NCI-H2171 (cell line): Measurements from ENCODE around the gene ZNF526.
A peak's percentile ranks its signal among the peaks of the same experiment; 100 is the strongest.

Experiments used
- DNase-seq: peaks from one replicate; lab custom pipeline; 2025; lab: John Stamatoyannopoulos, UW

Gene ZNF526, protein sequence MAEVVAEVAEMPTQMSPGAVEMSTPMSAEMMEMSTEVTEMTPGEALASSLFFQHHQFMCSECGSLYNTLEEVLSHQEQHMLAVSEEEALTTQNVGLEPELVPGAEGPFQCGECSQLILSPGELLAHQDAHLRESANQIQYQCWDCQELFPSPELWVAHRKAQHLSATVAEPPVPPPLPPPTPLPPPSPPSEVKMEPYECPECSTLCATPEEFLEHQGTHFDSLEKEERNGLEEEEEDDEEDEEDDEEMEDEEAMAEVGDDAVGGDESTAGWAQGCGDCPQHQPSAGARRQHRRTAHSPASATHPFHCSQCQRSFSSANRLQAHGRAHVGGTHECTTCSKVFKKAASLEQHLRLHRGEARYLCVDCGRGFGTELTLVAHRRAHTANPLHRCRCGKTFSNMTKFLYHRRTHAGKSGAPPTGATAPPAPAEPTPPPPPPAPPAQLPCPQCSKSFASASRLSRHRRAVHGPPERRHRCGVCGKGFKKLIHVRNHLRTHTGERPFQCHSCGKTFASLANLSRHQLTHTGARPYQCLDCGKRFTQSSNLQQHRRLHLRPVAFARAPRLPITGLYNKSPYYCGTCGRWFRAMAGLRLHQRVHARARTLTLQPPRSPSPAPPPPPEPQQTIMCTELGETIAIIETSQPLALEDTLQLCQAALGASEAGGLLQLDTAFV

DNA sequence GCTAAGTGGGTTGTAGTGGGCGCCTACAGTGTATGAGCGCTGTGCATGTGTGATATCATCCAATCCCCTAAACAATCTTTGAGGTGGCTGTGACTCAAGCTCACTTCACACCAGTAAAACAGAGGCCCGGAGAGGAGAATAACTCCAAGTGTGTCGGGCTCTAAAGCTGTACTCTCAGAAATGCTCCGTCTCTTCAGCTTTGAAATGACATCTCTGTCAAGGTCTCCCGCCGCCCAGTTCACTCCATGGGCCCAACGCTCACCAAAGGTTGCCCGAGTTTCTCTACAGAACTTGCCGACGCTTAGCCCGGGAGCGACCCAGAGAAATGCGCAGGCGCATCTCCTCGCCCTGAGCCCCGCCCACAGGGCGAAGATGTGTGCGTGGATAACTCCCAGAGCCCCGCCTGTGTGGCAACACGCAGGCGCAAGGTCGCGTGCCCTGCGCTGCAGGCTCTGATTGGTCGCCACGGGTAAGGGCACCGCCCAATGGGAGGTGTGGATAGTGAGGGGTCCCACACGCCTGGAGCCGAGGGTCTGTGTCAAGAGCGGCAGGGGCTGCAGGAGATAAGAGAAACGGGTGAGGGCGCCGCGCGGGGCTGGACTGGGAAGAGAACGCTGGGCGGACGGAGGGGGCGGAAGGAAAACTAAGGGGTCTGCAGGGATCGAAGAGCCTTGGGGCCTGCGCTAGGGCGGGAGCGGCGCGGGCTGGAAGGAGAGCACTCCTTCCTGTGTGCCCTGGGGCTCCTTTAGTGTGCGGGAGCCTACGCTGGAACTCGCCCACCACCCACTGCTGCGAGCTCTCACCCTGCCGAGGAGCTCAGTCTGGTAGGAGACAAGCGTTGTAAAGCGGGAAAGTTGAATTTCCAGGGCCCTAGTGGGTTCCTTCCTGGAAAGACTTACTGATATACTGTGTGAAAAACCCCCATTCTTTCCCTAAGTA is at the start of gene ZNF526:
TSS of gene ZNF526 (plus strand) at position 501 of the 939 bp plus-strand sequence. CDS start 4,092 bp downstream, outside the sequence.
- peak; percentile 97 for DNase-seq

DNA sequence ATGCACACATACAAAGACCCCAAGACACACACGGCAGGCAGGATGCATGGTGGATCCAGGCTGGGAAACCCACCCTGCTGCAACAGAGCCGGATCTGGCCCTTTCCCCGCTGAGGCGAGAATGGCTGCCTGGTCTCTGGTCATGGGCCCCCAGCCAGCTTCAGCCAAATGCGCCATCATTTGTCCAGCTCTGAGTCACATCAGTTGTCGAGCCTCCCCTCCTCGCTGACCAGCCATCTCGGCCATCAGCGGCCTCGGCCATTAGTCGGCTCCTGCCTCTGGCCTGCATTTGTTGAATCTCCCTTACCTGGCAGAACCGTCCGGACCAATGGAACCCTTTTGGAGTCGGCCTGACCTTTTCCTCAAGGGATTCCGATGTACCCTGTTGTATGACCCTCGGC is 49.4 kb upstream of the ZNF526 start:
- DNase-seq: no peak

DNA sequence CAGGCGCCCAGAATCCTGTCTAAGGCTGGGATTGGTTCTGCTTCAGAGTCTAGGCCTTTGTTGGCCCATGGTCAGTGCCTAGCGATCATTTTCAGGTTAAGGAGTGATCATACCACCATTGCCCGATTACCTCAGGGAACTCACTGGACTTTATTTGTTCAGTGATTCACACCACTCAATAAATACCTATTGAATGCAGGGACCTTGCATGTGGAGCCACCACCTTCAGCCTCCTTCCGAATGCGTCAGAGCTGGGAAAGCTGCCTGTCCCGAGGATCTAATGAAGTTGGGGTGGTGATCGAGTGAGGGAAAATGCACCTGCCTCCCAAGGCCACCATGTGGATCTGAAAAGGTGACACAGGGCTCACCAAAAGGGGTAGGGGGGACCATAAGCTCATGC is 47.9 kb upstream of the ZNF526 start:
- DNase-seq: no peak

- no peak for DNase-seq
Measured at GRCh38 chr19:42173695-42174094, 46.4 kb upstream of the ZNF526 start.

DNA sequence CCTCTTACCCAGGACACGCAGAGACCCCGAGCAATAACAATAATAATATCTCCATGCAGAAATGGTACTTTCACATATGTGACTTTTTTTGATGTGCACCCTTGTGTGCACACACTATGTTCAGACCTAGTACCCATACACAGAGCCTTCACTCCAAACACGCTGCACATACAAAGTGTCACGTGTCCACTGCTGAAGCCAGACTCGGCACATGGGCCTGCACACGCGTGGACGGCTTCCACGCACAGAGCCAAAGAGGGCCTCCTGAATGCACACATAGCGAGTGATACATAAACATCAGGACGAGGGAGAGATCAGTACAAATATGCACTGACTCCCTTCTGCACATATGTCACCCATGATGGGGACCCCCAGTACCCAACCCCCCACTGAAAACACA is 45.9 kb upstream of the ZNF526 start:
- DNase-seq: no peak

DNA sequence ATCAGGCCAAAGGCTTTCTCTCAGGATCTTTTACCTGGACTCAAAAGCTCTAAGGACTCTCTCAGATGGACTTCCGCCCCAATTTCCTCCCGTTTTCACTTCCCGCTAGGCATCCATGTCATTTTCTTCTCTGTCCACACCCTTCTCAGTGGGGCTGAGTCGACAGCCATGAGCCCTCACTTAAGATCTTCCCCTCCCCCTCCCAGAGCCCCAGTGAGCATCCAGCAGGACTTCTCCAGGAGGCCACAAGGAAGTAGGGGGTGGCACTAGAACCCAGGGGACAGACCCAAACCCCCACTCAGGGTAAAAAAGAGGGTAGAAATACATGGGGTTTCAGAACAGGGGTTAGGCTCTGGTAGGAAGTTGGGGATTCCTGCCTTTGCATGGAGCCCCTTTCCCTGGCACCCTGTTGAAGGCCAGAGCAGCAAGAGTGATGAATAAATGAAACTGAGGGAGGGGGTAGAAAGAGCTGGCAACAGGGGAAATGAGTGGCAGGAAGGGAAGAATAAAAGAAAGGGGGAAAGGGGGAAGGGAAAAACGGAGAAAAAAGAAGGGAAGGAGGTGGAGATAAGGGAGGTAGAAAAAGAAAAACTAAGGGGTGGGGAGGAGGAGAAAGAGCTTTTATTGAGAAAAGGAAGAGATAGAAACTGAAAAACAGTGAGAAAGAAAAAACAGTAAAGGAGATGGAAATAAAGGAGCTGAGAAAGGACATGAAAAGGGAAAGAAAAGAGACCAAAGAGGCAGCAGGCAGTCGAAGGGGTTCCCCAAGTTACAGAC is 45.0 kb upstream of the ZNF526 start:
- DNase-seq: no peak

DNA sequence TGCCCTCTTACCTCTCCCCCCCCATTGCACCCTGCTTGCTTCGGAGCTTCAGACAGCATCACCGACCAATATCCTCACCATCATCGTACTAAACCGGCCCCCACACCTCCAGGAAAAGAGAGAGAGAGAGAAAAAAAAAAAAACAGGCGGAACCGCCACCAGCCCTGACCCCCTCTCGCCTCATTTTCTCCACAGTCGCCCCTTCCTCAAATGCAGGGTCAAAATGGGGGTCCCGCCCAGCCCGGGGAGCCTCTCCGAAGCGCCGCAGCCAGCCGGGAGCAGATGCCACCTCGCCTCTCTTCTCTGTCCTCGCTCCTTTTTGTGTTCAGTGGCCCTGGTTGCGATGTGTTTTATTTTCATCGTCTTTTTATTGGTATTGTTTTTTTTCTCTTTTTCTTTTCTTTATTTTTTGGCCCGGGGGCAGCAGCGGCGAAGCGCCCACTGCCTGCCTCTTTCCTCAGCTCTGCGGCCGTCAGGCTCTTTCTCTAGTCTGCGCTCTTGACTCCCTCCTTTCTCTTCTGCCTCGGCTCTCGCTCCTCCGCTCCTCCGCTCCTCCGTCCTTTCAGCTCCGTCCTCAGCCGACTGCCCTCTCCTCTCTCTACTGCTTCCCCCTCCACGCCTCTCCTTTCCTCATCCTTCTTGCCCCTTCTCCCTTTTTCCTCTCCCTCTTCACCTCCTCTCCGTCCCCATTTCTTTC is 44.0 kb upstream of the ZNF526 start:
- peak; percentile 8 for DNase-seq

DNA sequence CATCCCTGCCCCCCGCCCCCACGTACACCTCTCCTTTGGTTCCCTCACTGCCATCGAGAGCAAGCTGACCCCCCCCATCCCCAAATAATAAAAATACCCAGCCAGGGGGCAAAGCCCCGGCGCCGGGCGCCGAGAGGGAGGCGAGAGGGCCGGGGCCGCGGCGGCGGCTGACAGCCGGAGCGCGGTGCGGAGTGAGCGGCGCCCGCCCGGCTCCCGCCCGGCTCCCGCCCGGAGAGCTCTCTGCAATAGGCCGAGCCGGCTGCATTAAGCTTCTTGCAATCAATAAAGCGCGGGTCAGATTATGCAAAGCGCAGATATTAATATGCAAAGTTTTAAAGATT is 43.5 kb upstream of the ZNF526 start:
- DNase-seq: no peak

- DNase-seq: peak; percentile 87
Measured at GRCh38 chr19:42176990-42177685, 43.0 kb upstream of the ZNF526 start.

GRCh38 chr19:42177686-42178019 is 42.5 kb upstream of the ZNF526 start:
- DNase-seq: no peak

- no peak for DNase-seq
Measured at GRCh38 chr19:42178791-42179674, 41.1 kb upstream of the ZNF526 start.

- peak; percentile 14 for DNase-seq
Measured at GRCh38 chr19:42184401-42184861, 35.7 kb upstream of the ZNF526 start.

DNA sequence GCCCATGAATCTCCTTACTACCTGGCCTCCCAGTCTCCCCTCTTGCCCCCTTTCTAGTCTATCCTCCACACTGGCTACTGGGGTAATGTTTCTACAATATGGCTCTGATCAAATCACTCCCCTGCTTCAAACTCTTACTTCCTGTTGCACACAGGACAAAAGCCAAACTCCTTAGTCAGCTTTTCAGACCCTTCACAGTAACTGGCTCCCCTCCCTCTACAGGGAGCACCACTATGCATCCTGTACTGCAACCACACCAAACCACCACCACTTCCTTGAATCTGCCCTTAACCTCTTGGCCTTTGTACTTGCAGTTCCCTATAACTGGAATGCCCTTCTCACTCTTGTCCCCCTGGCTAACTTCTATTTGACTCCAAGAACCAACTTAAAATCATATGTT is 34.8 kb upstream of the ZNF526 start:
- DNase-seq: no peak

- no peak for DNase-seq
Measured at GRCh38 chr19:42188665-42189064, 31.4 kb upstream of the ZNF526 start.

GRCh38 chr19:42189133-42189532 is 31.0 kb upstream of the ZNF526 start:
- no peak for DNase-seq

GRCh38 chr19:42191330-42191729 is 28.8 kb upstream of the ZNF526 start:
- no peak for DNase-seq

DNA sequence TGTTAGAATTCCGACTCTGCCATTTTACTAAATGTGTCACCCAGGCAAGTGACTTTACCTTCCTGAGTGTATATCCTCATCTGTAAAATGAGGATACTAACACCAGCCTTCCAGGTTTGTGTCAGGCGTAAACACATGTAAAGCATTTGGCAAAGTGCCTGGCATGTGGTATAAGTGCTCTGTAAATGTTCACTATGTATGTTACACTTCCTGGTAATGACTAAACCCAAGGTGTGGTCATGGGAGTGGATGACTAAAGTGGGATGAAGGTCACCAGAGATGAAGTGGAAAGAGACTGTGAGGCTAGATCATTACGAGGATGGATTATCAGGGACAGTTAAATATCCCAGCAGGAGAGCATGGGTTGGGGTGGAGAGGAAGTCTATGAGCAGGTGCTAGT is 28.3 kb upstream of the ZNF526 start:
- DNase-seq: peak; percentile 9

DNA sequence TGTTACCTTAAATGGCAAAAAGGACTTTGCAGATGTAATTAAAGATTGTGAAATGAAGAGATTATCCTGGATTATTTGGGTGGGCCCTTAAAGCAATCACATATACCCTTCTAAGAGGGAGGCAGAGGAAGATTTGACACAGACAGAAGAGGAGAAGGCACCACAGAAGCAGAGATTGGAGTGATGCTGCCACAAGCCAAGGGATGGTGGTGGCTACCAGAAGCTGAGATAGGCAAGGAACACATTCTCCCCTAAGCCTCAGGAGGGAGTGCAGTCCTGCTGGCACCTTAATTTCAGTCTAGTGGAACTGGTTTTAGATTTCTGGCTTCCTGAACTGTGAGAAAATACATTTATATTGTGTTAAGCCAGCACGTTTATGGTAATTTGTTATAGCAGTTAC is 26.8 kb upstream of the ZNF526 start:
- no peak for DNase-seq

- no peak for DNase-seq
Measured at GRCh38 chr19:42193706-42194105, 26.4 kb upstream of the ZNF526 start.
